ENCODE data around the gene IL1A.
"Not testable (repeated sequence)": the region's sequence is repeated elsewhere in the genome, so short reads cannot be mapped to it uniquely, and the experiment has no call there.

Gene IL1A, protein sequence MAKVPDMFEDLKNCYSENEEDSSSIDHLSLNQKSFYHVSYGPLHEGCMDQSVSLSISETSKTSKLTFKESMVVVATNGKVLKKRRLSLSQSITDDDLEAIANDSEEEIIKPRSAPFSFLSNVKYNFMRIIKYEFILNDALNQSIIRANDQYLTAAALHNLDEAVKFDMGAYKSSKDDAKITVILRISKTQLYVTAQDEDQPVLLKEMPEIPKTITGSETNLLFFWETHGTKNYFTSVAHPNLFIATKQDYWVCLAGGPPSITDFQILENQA

DNA sequence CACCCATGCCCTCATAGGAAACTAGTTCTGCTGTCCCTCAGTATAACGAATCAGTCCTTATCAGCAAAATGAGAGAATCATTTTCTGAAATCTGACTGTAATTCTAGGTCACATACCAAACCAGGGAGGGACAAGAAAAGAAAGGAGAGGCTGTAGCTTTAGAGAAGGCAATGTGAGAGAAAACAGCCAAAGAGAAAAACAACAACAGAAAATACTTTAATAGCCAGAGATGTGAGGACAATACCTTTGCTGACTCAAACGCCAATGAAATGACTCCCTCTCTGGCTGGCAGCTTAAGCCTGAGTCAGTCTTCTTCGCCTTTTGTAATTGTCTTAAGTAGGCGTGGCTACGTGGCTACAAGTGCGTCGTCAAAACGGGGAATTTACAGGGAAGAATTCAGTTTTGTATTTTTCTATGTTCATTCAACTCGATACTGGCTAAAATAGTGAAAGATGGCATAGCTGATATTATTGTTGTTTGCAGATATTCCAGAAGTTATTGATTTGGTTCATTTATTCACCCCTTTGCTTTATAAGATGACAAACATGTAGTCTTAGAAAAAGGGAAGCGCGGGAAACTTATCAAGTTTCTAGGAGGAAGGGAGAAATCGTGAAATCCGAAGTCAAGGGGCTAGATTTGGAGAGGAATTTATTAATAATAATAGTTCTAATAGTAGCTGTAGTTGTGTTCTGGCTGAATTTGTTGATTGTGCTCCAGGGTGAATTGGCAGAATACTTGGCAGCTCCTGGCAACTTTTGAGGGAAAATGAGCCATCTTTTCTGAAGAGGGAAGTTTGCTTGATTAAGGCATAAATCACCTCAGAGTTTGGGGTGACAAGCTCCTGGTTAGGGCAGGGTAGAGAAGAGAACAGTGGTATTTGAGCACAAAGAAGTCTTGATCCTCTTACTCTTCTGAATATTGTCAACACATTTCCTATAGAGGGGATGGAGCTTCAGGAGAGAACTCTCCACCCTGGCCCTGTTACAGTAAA, at the start of gene IL1A:
Gene IL1A (minus strand): TSS at position 295 of the 991 bp plus-strand sequence. CDS start 723 bp downstream, outside the sequence.
- no peak for DNase-seq (ENCODE audit: extremely low read depth in 1 of 2, low read depth in 1 of 2)

DNA sequence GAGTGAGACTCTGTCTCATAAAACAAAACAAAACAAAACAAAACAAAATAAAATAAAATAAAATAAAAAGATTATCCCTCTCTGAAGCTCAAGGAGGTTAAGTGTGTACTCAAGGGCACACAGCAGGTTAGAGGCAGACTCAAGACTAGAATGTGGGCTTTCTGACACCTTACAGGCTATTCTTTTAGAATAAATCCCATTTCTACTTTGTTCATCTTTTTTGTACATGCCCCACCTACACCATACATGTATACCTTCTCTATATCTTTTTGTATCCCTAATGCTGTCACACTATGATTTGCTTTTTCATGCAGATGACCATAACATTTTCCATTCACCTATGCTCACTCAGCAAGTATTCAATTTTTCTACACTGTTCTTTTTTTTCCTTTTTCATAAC, 49.7 kb upstream of the IL1A start:
- no peak for DNase-seq (ENCODE audit: extremely low read depth in 1 of 2, low read depth in 1 of 2)

DNA sequence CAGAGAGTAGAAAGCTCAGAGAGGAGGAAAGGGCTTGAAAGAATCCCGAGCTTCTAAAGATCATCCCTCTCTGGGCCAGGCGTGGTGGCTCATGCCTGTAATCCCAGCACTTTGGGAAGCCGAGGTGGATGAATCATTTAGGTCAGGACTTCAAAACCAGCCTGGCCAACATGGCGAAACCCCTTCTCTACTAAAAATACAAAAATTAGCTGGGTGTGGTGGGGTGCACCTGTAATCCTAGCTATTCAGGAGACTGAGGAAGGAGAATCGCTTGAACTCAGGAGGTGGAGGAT, 49.3 kb upstream of the IL1A start:
- not testable (repeated sequence) for DNase-seq (ENCODE audit: extremely low read depth in 1 of 2, low read depth in 1 of 2)

DNA sequence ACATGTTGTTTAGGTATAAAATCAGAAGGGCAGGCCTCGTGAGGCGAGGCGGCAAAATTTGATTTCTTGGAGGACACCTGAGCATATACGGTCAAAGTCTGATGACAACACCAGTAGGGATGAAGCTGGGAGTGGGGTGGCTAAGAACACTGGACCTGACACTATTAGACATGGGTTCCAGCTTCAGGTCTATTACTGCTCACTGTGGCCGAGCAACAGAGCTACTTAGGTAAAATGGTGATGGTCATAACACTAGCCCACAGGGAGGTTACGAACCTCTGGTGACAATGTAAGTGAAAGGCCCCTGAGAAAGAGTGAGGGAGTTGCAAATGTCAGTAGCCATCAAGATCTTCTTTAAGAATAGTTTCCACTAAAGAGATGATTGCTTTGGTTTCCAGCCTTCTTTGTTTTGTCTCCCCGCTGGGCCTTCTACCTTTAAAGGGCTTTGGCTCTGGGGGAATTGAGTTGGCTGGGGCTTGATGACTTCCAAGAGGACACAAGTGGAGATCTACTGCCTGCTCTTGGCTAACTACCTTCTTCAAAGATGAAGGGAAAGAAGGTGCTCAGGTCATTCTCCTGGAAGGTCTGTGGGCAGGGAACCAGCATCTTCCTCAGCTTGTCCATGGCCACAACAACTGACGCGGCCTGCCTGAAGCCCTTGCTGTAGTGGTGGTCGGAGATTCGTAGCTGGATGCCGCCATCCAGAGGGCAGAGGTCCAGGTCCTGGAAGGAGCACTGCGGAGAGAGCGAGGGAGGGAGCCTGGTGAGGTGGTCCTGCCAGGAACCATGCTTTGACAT, 48.7 kb upstream of the IL1A start:
- no peak for DNase-seq (ENCODE audit: extremely low read depth in 1 of 2, low read depth in 1 of 2)

DNA sequence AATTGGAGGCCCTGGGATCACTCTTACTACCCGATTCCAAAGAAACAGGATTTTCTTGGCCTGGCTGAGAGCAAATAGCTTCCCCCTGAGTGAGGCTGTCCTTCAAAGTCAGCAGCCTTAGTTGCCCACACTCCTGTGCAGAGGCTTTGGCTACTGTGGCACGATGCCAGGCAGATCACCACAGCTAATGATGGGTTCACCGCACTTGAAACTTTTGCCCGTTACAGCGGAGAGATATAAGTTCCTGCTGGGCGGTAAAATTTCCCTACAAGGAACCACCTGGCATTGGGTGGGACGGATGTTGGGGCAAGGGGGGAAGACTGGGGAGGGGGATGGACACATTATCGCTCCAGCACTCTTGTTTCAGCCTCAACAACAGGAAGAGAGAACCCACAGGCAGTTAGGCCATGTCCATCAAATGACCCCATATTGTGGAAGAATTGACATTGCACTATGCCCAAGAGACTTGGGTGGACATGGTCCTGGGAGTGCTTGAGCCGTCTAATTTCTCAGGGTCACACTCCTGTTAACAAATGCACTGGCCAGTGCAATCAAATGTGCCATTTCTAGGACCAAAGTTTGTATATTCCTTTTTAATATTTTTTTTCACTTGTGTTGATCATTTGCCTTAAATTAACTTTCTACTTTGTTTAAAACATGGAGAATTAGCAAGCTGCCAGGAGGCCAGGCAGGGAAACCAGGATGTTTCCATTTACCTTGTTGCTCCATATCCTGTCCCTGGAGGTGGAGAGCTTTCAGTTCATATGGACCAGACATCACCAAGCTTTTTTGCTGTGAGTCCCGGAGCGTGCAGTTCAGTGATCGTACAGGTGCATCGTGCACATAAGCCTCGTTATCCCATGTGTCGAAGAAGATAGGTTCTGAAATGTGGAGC, 47.9 kb upstream of the IL1A start:
- DNase-seq (ENCODE audit: extremely low read depth in 1 of 2, low read depth in 1 of 2), result no peak

DNA sequence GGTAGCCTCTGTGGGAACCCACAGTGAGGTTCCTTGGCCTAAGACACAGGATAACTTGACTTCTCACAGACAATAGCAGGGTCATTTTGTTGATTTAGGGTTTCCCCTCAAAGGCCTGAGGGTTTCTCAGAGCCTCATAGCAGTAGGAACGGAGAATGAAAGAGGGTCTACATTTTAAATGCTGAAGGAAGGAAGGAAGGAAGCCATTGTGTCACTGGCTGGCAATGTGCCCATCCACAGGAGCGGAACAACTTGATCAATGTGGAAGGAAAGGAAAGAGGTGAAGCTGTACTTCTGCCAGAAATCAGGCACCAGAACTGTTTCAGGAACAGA, 47.2 kb upstream of the IL1A start:
- no peak for DNase-seq (ENCODE audit: extremely low read depth in 1 of 2, low read depth in 1 of 2)

DNA sequence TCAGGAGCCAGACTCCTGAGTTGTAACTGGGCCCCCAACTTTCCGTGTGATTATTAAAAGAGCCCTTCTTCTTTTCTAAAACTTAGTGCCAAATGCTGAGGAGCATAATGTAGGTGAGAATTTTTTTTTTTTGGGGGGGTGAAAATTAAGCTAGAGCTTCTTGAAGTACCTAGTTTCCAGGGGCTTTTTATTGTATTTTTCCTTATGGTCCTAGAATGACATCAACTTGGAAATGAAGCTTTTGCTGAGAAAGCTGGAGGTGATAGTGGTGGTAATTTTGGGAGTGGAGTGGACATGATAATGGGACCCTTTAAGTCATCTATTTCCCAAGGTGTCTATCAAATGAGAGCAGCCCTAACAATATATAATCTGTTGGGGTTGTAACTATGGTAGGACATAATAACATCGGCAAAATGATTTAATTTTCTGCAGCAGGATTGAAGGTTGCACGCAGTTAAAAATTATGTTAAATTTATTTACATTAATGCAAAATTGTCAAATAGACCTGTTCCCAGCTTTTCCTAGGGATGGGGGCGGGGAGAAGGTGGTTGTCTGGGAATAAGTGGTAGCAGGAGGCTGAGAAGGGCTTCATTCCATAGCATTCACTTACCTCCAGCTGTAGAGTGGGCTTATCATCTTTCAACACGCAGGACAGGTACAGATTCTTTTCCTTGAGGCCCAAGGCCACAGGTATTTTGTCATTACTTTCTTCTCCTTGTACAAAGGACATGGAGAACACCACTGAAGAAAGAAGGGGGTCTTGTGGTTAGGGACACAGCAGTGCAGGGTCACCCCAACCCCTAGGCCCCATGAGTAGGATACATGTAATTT, 46.6 kb upstream of the IL1A start:
- DNase-seq (ENCODE audit: extremely low read depth in 1 of 2, low read depth in 1 of 2), result no peak

DNA sequence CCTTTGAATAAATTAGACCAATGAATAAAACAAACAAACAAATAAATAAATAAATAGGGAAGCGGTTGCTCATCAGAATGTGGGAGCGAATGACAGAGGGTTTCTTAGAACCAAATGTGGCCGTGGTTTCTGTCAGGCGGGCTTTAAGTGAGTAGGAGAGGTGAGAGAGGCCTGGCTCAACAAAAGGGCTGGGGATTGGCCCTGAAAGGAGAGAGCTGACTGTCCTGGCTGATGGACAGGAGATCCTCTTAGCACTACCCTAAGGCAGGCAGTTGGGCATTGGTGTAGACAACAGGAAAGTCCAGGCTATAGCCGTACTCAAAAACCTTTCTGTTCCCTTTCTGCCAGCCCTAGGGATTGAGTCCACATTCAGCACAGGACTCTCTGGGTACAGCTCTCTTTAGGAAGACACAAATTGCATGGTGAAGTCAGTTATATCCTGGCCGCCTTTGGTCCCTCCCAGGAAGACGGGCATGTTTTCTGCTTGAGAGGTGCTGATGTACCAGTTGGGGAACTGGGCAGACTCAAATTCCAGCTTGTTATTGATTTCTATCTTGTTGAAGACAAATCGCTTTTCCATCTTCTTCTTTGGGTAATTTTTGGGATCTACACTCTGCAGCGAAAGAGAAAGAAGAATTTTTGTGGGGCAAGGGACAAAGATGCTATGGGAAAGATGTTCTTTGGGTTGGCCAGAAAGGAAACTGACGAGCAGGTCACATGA, 45.8 kb upstream of the IL1A start:
- no peak for DNase-seq (ENCODE audit: extremely low read depth in 1 of 2, low read depth in 1 of 2)

DNA sequence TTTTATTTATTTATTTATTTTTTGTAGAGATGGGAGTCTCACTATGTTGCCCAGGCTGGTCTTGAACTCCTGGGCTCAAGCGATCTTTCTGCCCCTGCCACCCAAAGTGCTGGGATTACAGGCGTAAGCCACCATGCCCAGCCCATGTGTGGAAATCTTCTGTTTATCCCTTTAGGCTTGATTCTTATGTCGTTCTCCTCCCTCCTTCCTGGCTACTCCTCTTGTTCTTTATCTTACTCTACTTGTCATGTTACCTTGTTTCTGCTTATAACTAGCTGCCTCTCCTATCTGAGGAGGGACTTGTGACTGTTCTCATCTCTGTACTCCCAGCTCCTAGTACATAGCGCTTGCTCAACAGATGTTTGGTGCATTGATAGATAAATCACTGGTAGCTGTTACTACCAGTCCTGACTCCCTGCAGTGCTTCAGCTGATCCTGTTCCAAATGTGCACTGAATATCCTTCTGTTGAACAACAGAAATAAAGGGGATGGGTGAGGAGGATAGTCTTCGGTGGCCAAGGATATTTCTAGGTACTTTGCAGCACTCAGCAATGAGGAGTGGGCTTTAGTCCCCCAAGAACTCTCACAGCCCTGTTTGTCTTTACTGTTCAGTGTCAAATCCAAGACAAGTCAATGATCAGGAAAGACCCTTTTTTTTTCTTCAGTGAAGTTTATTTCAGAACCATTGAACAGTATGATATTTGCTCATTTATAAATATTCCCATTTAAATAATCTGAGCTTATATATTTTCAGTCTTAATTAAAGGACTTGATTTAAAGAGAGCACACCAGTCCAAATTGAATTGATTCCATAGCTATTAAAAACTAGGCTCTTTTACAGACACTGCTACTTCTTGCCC, 45.0 kb upstream of the IL1A start:
- DNase-seq (ENCODE audit: extremely low read depth in 1 of 2, low read depth in 1 of 2), result no peak

DNA sequence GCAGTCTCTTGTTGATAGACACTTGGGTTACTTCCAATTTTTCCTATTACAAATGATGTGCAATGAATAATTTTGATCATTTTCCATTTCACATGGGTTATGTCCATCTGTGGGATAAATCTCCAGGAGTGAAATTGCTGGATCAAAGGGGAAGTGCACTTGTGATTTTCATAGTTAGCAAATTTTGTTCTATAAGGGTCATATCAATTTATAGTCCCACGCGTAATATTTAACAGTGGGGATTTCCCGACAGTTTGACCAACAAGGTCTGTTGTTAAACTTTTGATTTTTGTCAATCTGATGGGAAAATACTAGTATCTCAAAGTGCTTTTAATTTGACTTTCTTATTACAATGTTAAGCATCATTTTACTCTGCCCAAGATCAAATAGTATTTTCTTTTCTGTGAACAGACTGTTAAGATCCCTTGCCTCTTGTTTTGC, 44.0 kb upstream of the IL1A start:
- DNase-seq (ENCODE audit: extremely low read depth in 1 of 2, low read depth in 1 of 2), result no peak

DNA sequence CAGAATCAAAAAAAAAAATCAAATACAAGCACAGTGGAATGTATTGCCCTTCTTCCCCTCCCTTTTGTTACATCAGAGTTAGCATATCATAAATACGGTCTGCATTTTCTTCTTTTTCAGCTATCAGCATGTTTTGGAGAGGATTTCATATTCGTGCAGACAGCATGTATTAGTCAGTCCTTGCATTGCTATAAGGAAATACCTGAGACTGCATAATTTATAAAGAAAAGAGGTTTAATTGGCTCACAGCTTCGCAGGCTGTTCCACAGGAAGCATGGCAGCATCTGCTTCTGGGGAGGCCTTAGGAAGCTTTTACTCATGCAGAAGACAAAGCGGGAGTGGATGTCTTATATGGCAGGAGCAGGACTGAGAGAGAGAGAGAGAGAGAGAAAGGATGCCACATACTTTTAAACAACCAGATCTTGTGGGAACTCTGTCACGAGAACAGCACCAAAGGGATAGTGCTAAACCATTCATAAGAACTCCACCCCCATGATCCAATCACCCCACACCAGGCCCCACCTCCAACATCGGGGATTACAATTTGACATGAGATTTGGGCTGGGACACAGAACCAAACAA, 43.4 kb upstream of the IL1A start:
- no peak for DNase-seq (ENCODE audit: extremely low read depth in 1 of 2, low read depth in 1 of 2)

DNA sequence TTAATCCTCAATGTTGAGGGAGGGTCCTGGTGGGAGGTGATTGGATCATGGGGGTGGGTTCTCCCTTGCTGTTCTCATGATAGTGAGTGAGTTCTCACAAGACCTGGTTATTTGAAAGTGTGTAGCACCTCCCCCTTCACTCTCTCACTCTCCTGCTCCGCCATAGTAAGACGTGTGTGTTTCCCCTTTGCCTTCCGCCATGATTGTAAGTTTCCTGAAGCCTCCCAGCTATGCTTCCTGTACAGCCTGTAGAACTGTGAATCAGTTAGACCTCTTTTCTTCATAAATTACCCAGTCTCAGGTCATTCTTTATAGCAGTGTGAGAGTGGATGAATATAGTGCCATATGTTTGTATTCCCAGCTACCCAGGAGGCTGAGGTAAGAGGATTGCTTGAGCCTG, 42.7 kb upstream of the IL1A start:
- no peak for DNase-seq (ENCODE audit: extremely low read depth in 1 of 2, low read depth in 1 of 2)

DNA sequence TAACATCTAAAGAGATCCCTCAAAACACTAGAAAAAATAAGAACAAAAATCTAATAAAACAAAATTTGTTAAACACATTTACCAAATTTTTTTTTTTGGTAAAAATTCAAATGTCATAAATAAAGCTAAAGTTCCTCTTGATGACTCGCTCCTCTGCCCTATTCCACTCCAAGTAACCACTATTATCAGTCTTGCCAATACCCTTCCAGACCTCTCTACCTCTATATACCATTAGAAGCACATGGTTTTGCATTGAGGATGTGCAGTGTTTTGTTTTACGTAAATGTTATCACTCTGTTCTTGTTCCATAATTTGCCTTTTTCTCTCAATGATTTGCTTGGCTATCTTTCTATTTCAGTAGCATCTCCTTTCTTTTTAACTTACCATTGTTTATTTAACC, 41.4 kb upstream of the IL1A start:
- DNase-seq (ENCODE audit: extremely low read depth in 1 of 2, low read depth in 1 of 2), result no peak

DNA sequence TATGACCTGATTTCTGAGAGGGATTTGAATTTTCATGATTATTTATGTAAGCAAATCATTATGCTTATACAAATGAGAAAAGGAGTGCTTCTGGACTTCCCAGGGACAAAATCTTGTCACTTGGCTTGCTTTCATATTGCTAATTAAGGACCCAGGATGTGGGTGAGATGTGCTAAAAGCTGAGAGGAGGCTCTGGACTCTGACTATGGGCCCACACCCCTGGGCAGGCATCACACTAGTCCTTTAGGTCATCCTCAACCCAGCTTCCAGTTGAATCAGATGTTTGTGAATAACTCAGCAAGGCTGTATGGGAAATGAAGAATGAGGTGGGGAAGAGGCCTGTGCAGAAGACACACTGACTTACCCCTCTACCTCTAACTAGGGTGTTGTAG, 40.4 kb upstream of the IL1A start:
- DNase-seq (ENCODE audit: extremely low read depth in 1 of 2, low read depth in 1 of 2), result no peak

DNA sequence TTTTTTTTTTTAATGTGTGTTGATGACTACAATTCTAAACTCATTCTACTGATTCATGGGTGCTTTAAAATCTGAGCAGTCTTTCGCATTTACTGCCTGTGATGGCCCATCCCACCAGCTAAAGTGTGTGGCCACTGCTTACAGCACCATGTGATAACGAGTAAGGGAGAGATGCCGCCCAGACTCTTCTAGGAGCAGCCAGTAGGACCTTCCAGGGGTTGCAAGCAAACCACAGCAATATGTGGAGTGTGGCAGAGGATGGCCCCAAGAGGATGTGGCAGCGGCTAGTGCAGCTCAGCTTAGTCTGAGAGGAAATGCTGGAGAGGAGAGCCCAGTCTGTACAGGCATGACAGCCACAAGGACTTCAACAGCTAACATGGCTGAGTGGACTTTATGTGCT, 37.4 kb upstream of the IL1A start:
- peak; percentile 19 to 24 for DNase-seq (ENCODE audit: extremely low read depth in 1 of 2, low read depth in 1 of 2)

DNA sequence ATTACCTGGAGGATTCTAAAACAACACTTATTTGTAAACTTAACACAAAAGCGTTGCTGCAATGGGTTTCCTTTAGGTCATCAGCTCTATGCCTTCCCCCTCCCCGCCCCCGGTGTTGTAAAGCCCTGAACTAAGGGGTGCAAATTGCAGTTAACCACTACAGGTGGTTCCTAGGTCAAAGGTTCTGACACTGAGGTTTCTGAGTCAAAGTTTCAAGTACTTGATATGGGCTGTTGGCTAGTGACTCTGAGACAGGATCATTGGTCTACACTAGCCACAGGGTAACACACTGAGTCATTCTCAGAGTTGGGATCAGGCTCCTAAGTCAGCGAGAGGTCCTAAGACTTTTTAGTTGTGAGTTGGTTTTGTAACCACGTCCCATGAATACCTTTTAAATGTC, 36.8 kb upstream of the IL1A start:
- peak; percentile 42 to 72 for DNase-seq (ENCODE audit: extremely low read depth in 1 of 2, low read depth in 1 of 2)

DNA sequence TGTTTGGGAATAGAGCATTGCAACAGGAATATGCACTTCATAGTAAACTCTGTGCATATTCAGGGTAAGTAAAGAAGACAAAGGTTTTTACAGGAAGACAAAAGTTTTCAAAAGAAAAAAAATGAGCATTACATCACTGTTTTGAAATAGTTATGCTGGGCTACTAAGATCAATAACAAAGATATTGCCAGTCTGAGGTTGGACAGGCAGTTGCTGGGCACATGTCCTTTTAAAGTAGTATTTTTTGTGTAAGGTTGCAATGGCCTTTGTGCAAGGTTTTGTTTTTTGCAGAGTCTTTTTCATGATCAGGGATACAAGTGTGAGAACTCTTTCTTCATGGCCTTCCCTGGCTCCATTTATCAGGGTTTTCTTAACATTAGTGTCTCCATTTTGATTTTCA, 36.0 kb upstream of the IL1A start:
- DNase-seq (ENCODE audit: extremely low read depth in 1 of 2, low read depth in 1 of 2), result no peak

DNA sequence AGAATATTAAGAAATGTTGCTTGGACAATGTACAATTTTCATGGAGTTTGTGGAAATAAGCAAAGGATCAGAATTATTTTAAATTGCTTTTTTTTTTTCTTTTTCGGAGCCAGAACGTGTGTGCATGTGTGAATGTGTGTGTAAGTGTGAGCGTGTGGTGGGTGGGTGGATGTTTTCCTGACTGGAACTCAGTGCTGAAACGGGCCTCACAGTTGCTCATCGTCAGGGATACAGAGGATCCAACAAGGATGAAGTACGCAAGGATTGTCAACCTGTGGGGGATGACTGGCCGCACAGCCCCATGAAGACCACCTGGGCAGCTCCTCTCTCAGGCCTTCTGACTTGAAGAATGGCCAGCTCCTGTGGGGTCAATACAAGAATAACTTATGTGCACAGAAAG, 34.8 kb upstream of the IL1A start:
- no peak for DNase-seq (ENCODE audit: extremely low read depth in 1 of 2, low read depth in 1 of 2)
